DND-41 (cell line): ENCODE data around the gene ASPG.

Experiments
- EZH2 ChIP-seq: IDR thresholded peaks from 3 replicates; pipeline ENCODE4 v1.6.1; 2012; ENCODE audit warnings: borderline replicate concordance, low read depth, mild to moderate bottlenecking, moderate library complexity, low read length, inconsistent platforms; ENCODE audit not compliant: severe bottlenecking
- TF ChIP-seq, protein P1 (sequence below): IDR thresholded peaks from 2 replicates; pipeline ENCODE4 v1.5.1; 2012; ENCODE audit warnings: borderline replicate concordance, low read length, moderate library complexity, mild to moderate bottlenecking; ENCODE audit not compliant: poor library complexity, severe bottlenecking; ENCODE audit errors: extremely low read depth

DNA sequence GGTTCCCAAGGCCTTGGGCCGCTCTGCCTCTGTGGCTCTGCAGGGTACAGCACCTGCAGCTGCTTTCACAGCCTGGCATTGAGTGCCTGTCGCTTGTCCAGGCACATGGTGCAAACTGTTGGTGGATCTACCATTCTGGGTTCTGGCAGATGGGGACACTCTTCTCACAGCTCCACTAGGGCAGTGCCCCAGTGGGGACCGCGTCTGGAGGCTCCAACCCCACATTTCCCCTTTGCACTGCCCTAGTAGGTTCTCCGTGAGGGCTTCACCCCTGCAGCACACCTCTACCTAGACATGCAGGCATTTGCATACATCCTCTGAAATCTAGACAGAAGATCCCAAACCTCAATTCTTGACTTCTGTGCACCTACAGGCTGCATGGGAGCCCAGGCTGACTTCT is 19.2 kb upstream of the ASPG start:
- TF ChIP-seq, protein P1, sequence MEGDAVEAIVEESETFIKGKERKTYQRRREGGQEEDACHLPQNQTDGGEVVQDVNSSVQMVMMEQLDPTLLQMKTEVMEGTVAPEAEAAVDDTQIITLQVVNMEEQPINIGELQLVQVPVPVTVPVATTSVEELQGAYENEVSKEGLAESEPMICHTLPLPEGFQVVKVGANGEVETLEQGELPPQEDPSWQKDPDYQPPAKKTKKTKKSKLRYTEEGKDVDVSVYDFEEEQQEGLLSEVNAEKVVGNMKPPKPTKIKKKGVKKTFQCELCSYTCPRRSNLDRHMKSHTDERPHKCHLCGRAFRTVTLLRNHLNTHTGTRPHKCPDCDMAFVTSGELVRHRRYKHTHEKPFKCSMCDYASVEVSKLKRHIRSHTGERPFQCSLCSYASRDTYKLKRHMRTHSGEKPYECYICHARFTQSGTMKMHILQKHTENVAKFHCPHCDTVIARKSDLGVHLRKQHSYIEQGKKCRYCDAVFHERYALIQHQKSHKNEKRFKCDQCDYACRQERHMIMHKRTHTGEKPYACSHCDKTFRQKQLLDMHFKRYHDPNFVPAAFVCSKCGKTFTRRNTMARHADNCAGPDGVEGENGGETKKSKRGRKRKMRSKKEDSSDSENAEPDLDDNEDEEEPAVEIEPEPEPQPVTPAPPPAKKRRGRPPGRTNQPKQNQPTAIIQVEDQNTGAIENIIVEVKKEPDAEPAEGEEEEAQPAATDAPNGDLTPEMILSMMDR = no peak
- TF ChIP-seq EZH2 = no peak
